Measurements from ENCODE around the gene MACO1.
"Not testable (repeated sequence)": the region's sequence is repeated elsewhere in the genome, so short reads cannot be mapped to it uniquely, and the experiment has no call there.

Gene MACO1

DNA sequence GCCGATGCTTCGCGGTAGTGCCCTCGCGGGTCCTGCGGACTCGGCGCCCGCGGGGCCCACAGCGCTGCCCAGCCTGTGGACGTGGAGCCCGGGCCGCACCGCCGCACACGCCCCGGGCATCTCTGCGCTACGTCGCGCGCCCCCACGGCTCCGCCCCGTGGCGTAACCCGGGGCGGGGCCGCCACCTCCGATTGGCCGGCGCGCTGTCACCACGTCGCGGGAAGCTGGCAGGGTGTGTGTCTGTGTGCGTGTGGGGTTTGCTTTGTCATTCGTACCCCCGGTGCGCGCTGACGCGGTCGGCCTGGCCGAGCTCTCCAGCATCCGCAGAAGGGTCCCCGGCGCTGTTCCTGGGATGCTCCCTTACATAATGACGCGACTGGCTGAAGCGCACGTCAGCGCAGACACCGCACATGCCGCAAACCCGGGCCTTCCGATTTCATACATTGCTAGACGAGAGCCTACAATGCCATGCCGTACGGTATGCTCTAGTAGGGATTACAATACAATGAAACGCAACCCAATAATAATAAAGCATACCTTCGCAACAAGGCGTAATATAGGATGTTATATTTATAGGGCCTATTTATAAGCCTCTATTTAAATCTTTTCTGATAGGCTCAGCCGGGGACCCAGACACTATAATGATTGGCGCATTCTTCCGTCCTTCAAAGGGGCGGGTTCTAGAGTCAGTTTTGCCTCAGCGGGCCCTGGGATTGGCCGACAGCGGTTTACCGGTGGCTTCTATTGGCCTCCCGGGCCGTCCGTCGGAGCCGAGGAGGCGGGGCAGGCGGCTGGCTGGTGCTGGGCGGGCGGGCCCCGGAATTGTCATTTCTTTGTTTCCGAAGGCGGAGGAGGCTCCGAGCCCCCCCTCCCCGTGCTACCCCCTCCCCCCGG lies at the start of gene MACO1:
MACO1 (plus strand) TSS at position 825 of the 894 bp plus-strand sequence. CDS start 202 bp downstream, outside the sequence.
- peak; percentile 89 to 96 (median 95) for DNase-seq (ENCODE audit: low read depth in 3 of 3, low spot score in 1 of 3)

GRCh38 chr1:25382543-25382942 lies 48.2 kb upstream of the MACO1 start:
- DNase-seq (ENCODE audit: low read depth in 3 of 3, low spot score in 1 of 3): not testable (repeated sequence)

GRCh38 chr1:25383090-25383489 lies 47.6 kb upstream of the MACO1 start:
- DNase-seq (ENCODE audit: low read depth in 3 of 3, low spot score in 1 of 3): not testable (repeated sequence)

DNA sequence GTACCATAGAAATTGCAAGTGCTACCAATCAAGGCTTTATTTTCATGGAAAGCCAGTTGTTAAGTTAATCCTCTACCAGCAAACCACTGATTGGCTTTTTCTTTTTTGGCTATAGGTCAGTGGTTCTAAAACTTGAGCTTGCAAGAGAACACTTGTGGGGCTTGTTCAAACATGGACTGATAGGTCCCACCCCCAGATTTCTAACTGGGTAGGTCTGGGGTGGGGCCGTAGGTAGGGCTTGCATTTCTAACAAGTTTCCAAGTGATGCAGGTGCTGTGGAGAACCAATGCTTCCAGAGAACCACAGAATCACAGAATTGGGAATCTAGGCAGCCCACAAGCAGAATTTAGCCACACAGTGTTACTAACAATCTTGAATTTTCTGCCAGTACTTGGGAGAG lies 46.8 kb upstream of the MACO1 start:
- DNase-seq (ENCODE audit: low read depth in 3 of 3, low spot score in 1 of 3): not testable (repeated sequence)

- not testable (repeated sequence) for DNase-seq (ENCODE audit: low read depth in 3 of 3, low spot score in 1 of 3)
These were observed 43.6 kb upstream of the MACO1 start for GRCh38 chr1:25387096-25387495.

DNA sequence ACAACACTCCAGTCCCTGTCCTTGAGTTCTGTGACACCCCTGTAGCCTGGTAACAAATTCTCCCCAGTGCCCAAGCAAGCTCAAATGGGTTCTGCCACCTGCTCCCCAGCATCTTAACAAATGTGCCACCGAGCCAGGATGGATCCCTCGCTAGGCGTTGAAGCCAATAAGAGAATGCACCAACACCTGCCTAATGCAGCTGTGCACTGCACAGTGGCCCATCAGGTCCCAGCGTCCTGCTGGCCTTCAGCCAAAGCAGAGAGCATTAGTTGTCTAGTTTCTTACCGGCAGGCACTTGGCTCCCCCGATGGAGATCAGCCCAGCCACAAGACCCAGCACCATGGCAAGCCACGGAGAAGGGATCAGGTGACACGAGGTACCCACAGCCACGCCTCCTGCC lies 42.0 kb upstream of the MACO1 start:
- not testable (repeated sequence) for DNase-seq (ENCODE audit: low read depth in 3 of 3, low spot score in 1 of 3)

DNA sequence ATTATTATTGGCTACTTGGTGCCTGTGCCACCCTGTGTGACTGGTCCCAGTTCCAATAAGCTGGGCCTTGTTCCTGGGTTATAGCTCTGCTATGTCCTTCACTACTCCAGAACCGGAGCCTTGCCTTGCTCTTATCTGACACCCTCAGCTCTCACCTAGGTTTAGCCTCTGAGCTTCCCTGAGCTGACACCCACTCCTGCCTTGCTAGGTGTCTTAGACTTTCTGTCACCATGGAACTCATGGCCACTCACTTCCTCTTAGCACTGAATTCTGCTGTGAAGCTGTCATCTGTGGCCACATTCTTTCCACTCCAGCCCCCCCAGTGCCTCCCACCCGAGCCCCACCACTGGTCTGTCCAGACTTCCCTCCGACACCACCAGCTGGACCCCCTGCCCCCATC lies 41.0 kb upstream of the MACO1 start:
- not testable (repeated sequence) for DNase-seq (ENCODE audit: low read depth in 3 of 3, low spot score in 1 of 3)

- no peak for DNase-seq (ENCODE audit: low read depth in 3 of 3, low spot score in 1 of 3)
These were observed 37.9 kb upstream of the MACO1 start for GRCh38 chr1:25392841-25393240.

GRCh38 chr1:25397549-25397948 lies 33.1 kb upstream of the MACO1 start:
- not testable (repeated sequence) for DNase-seq (ENCODE audit: low read depth in 3 of 3, low spot score in 1 of 3)

DNA sequence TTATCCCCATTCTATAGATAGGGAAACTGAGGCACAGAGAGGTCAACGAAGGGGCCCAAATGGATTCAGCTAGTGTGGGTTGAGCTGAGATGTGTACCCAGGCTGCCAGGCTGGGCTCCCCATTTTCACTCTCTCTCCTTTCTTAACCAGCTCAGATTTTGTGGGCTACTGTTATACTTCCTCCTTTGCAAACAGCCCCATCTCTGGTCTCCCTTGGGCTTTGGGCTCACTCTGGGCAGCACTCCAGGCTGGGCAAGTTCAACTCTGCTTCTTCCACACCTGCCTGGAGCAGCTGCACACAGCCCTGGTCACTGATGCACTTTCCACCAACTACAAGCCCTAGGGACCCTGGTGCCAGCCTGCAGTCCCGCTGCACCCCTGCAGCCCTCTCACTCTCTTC lies 32.6 kb upstream of the MACO1 start:
- DNase-seq (ENCODE audit: low read depth in 3 of 3, low spot score in 1 of 3): not testable (repeated sequence)

GRCh38 chr1:25402947-25403803 lies 27.5 kb upstream of the MACO1 start:
- not testable (repeated sequence) for DNase-seq (ENCODE audit: low read depth in 3 of 3, low spot score in 1 of 3)

DNA sequence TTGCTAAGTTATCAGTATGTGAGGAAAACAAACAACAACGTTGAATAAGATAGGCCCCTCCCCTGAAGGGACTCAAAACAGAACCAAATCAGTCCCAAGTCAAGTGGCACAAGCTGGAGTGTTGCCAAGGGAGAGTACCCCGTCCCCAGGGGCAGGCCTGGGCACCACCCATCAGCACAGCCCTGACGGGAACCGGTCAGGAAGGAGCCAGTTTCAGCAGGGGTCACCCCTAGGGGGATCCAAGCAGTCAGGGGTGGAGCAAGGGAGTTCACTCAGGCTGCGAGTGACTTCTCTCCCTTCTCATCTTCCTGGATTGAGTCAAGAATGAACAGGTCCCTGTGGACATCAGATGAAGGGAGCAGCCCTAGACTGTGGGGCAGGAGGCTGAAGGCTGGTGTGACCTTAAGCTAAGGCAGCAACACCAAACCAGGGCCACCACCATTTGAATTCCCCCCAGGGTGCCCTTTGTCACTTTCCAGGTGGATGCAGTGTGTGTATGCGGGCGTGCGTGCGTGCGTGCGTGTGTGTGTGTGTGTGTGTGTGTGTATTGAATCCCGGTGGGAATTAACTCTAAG lies 24.9 kb upstream of the MACO1 start:
- not testable (repeated sequence) for DNase-seq (ENCODE audit: low read depth in 3 of 3, low spot score in 1 of 3)

- not testable (repeated sequence) for DNase-seq (ENCODE audit: low read depth in 3 of 3, low spot score in 1 of 3)
These were observed 20.9 kb upstream of the MACO1 start for GRCh38 chr1:25409641-25410427.

GRCh38 chr1:25412872-25413623 lies 17.6 kb upstream of the MACO1 start:
- not testable (repeated sequence) for DNase-seq (ENCODE audit: low read depth in 3 of 3, low spot score in 1 of 3)

GRCh38 chr1:25414157-25414556 lies 16.5 kb upstream of the MACO1 start:
- not testable (repeated sequence) for DNase-seq (ENCODE audit: low read depth in 3 of 3, low spot score in 1 of 3)

DNA sequence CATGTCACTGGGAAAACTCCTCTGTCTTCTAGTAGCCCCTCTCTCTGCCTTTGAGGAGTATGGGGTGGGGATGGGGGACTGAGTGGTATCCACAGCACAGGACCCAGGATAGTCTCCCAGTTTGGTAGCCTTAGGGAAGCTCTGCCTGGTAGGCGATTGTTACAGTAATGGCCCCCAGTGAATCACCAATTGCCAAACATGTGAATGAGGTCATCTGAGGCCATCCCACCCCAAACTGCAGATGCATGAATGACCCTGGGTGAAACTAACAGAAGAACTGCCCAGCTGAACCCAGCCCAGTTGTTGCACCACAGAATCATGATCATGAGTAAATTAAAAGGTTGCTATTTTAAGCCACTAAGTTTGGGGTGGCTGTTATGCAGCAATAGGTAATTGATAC lies 16.1 kb upstream of the MACO1 start:
- not testable (repeated sequence) for DNase-seq (ENCODE audit: low read depth in 3 of 3, low spot score in 1 of 3)

DNA sequence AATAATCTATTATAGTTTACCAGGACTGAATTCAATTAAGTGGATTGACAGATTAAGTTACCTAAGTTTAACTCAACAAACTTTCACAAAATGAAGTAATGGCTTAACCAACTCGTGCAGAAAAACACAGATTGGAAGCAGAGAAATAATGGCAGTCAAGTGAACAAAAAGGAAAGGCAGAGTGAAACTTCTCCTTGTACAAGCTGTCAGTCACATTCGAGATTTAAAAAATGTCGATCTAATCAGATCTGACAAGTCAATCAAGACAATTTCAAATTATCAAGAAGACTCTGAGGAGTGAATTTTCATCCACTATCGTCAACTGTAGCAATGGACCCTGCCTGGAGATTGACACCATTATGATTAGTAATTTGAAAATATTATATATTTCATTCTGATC lies 13.4 kb upstream of the MACO1 start:
- DNase-seq (ENCODE audit: low read depth in 3 of 3, low spot score in 1 of 3): not testable (repeated sequence)

DNA sequence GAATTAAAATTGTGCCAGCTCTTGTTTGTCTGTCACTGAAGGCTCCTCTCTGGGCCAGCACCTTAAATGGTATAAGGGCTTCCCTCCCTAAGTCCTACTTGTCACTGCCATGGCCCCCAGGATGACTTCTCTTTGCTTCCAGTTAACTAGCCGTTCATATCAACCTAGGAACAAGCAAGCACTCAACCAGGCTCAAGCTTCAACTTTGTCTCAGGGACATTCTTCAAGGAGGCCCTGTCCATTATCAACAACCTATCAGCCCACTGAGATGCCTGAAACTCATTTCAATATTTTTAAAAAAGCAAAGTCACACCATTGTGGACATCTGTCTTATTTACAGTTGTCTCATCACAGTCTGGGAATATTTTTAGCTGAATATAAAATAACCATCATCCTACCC lies 11.4 kb upstream of the MACO1 start:
- DNase-seq (ENCODE audit: low read depth in 3 of 3, low spot score in 1 of 3): not testable (repeated sequence)

DNA sequence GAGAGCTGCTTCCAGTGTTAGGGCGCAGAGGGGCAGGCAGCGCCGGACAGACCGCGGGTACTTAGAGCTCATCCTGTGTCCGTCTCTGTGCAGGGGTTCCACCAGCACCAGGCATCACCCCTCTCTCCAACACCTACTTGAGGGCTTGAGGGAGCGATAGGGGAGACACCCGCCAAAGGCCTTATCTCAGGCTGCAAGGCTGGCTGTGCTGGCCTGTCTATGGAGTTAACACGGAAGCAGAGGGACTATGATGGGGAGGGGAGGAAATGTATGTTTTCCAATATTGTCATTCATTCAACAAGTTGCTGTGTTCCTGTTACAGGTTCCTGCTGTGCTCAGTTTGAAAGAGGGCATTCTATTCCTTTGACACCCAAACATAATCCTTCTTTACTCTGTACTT lies 10.0 kb upstream of the MACO1 start, which contains the start of gene RHCE:
RHCE (minus strand) TSS at position 111 of the 400 bp plus-strand sequence; CDS start at position 72, 39 bp downstream.
- DNase-seq (ENCODE audit: low read depth in 3 of 3, low spot score in 1 of 3): not testable (repeated sequence)

DNA sequence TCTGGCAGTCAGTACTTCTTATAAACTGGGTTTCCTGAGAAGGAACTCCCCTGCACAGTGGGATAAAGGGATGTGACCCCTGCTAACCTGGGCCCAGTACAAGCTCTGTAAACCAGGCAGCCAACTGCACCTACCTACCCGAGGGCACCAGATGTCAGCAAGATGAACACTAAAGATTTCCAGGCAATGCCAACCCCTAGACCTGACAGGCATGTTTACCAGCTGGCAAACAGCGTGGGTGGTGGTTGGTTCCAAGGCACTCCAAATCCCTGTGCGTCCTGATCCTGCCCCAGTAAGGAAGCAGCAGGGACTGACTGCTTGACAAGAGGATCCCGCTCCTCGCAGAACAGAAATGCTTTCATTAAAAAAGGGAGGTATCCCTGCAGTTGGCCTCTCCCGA lies 7.5 kb upstream of the MACO1 start:
- not testable (repeated sequence) for DNase-seq (ENCODE audit: low read depth in 3 of 3, low spot score in 1 of 3)

All from stimulated activated CD4-positive, alpha-beta T cell treated with anti-CD3 and anti-CD28 coated beads, TNF-alpha, amount 100 ng/mL, for 1 hour (primary cell).